HK-2 (cell line): ENCODE results near the gene JMJD1C.
"Not testable (repeated sequence)": the region's sequence is repeated elsewhere in the genome, so short reads cannot be mapped to it uniquely, and the experiment has no call there.

Experiments
- DNase-seq: peaks from one replicate; pipeline ENCODE4 v3.0.0-alpha.2; 2018; ENCODE audit not compliant: unreplicated experiment

JMJD1C gene

GRCh38 chr10:63364918-63365317, 100.9 kb downstream of the JMJD1C start:
- DNase-seq, result no peak

GRCh38 chr10:63363951-63364350, 101.8 kb downstream of the JMJD1C start:
- DNase-seq, result no peak

GRCh38 chr10:63355682-63356081, 110.1 kb downstream of the JMJD1C start:
- DNase-seq, result no peak

GRCh38 chr10:63352976-63353375, 112.8 kb downstream of the JMJD1C start:
- no peak for DNase-seq

- no peak for DNase-seq
These were observed 117.4 kb downstream of the JMJD1C start for GRCh38 chr10:63348245-63348850.

- no peak for DNase-seq
These were observed 119.7 kb downstream of the JMJD1C start for GRCh38 chr10:63346015-63346441.

GRCh38 chr10:63344269-63344668, 121.5 kb downstream of the JMJD1C start:
- no peak for DNase-seq

GRCh38 chr10:63343476-63343875, 122.3 kb downstream of the JMJD1C start:
- no peak for DNase-seq

- not testable (repeated sequence) for DNase-seq
These were observed 126.1 kb downstream of the JMJD1C start for GRCh38 chr10:63339640-63340039.

GRCh38 chr10:63337455-63338251, 128.1 kb downstream of the JMJD1C start:
- no peak for DNase-seq

GRCh38 chr10:63331586-63331985, 134.2 kb downstream of the JMJD1C start:
- DNase-seq, result no peak

GRCh38 chr10:63324495-63324854, 141.3 kb downstream of the JMJD1C start:
- no peak for DNase-seq

GRCh38 chr10:63323701-63324494, 141.9 kb downstream of the JMJD1C start:
- DNase-seq, result no peak

GRCh38 chr10:63320683-63321082, 145.1 kb downstream of the JMJD1C start:
- no peak for DNase-seq

- no peak for DNase-seq
These were observed 146.5 kb downstream of the JMJD1C start for GRCh38 chr10:63319231-63319630.

- no peak for DNase-seq
These were observed 147.3 kb downstream of the JMJD1C start for GRCh38 chr10:63318491-63318890.

- DNase-seq, result no peak
These were observed 151.8 kb downstream of the JMJD1C start for GRCh38 chr10:63314020-63314419.

GRCh38 chr10:63313066-63313717, 152.6 kb downstream of the JMJD1C start:
- DNase-seq, result no peak

GRCh38 chr10:63308628-63309027, 157.1 kb downstream of the JMJD1C start:
- no peak for DNase-seq

GRCh38 chr10:63304146-63304545, 161.6 kb downstream of the JMJD1C start:
- no peak for DNase-seq

GRCh38 chr10:63300801-63301200, 165.0 kb downstream of the JMJD1C start:
- no peak for DNase-seq

- no peak for DNase-seq
These were observed 167.8 kb downstream of the JMJD1C start for GRCh38 chr10:63297941-63298340.
